ENCODE results near the gene ADCK2. TPM values are rescaled to one million over a fixed set of nuclear protein-coding genes. Genes with fewer than 3 reads are reported as not detected.
"Not testable (repeated sequence)": the region's sequence is repeated elsewhere in the genome, so short reads cannot be mapped to it uniquely, and the experiment has no call there.

The ADCK2 gene
- total and polyA plus RNA-seq, 9 of the 15 experiments (the other 6 are each of a cell fraction or from before 2014, with no cell fraction given), result 0.08 to 14.3 (median 9.7) TPM

DNA sequence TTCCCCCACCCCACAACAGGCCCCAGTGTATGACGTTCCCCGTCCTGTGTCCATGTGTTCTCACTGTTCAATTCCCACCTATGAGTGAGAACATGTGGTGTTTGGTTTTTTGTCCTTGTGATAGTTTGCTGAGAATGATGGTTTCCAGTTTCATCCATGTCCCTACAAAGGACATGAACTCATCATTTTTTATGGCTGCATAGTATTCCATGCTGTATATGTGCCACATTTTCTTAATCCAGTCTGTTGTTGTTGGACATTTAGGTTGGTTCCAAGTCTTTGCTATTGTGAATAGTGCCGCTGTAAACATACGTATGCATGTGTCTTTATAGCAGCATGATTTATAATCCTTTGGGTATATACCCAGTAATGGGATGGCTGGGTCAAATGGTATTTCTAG is 36.0 kb downstream of the ADCK2 start:
- H3K4me1 ChIP-seq (replicated peaks in 1 of 2; ENCODE audit: control insufficient read depth in 2 of 2, insufficient read depth in 2 of 2, low read length in 2 of 2); intact Hi-C loops (cut with micrococcal nuclease); H4K20me1 ChIP-seq (replicated peaks; ENCODE audit: control insufficient read depth, insufficient read depth, low read length); H3K4me2 ChIP-seq (ENCODE audit: insufficient read depth, low read length); H3K9me1 ChIP-seq (ENCODE audit: control insufficient read depth, insufficient read depth, low read length); H3K79me2 ChIP-seq (ENCODE audit: control insufficient read depth, insufficient read depth, low read length); H3K27ac ChIP-seq (ENCODE audit: extremely low read depth, low read depth, low read length); H3K4me3 ChIP-seq; BruUV-seq (replicated peaks); H3K27me3 ChIP-seq (ENCODE audit: control insufficient read depth in 2 of 2, insufficient read depth in 2 of 2, low read length in 2 of 2); H3K9ac ChIP-seq (ENCODE audit: insufficient read depth in 1 of 2, low read depth in 2 of 2, low read length in 2 of 2); DNase-seq (ENCODE audit: extremely low read depth in 1 of 4, low spot score in 3 of 4); in situ Hi-C loops (cut with MboI); CTCF ChIA-PET (ENCODE audit: low intra/inter-chr PET ratio); FAIRE-seq; H2AFZ ChIP-seq (ENCODE audit: low read depth, low read length); ATAC-seq; H3K9me3 ChIP-seq (replicated peaks; ENCODE audit: control insufficient read depth, insufficient read depth, low read depth, low read length): not testable (repeated sequence)
- peaks cover 28% of the 10 kb centered on the region for H3K36me3 ChIP-seq (ENCODE audit: control insufficient read depth, insufficient read depth, low read length)
- POLR2A ChIA-PET, result interaction anchor here (0.6 kb wide), 1 partner anchor 26 kb away, joined by 4 read pairs; no protein-coding TSS in a partner anchor
- peak; percentile 35 for TF ChIP-seq ZNF146 (CRISPR knock-in tag; IDR thresholded peaks at IDR 0.05; ENCODE audit: unreplicated experiment)
- peak; percentile 32 to 61; a peak in 3 of 4 replicates for TF ChIP-seq KDM1A (IDR thresholded peaks at IDR 0.05)
- TF ChIP-seq SMARCA5 (IDR thresholded peaks at IDR 0.05), result 0 out of 2 replicates have a peak, but pooled peaks have one; percentile 37
- 0 out of 2 replicates have a peak, but pooled peaks have one; percentile 37 for TF ChIP-seq HDAC2 (IDR thresholded peaks at IDR 0.05)
- peak; percentile 56; the same call in 1 of the 2 replicates for TF ChIP-seq BCOR (IDR thresholded peaks at IDR 0.05)
- WGBS (ENCODE audit: insufficient coverage, low coverage, missing lambda C conversion rate), result 94% methylated on average over 4 of the region's 4 CpGs

DNA sequence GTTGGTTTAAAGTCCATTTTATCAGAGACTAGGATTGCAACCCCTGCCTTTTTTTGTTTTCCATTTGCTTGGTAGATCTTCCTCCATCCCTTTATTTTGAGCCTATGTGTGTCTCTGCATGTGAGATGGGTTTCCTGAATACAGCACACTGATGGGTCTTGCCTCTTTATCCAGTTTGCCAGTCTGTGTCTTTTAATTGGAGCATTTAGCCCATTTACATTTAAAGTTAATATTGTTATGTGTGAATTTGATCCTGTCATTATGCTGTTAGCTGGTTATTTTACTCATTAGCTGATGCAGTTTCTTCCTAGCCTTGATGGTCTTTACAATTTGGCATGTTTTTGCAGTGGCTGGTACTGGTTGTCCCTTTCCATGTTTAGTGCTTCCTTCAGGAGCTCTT is 39.6 kb downstream of the ADCK2 start:
- H3K4me3 ChIP-seq; POLR2A ChIA-PET; in situ Hi-C loops (cut with MboI); BruUV-seq (replicated peaks); intact Hi-C loops (cut with micrococcal nuclease); H3K4me1 ChIP-seq (replicated peaks in 1 of 2; ENCODE audit: control insufficient read depth in 2 of 2, insufficient read depth in 2 of 2, low read length in 2 of 2); H3K9ac ChIP-seq (ENCODE audit: insufficient read depth in 1 of 2, low read depth in 2 of 2, low read length in 2 of 2); ATAC-seq; H3K79me2 ChIP-seq (ENCODE audit: control insufficient read depth, insufficient read depth, low read length); CTCF ChIA-PET (ENCODE audit: low intra/inter-chr PET ratio); H4K20me1 ChIP-seq (replicated peaks; ENCODE audit: control insufficient read depth, insufficient read depth, low read length); H3K4me2 ChIP-seq (ENCODE audit: insufficient read depth, low read length); H2AFZ ChIP-seq (ENCODE audit: low read depth, low read length); H3K9me1 ChIP-seq (ENCODE audit: control insufficient read depth, insufficient read depth, low read length); H3K9me3 ChIP-seq (replicated peaks; ENCODE audit: control insufficient read depth, insufficient read depth, low read depth, low read length); FAIRE-seq; H3K27ac ChIP-seq (ENCODE audit: extremely low read depth, low read depth, low read length); H3K27me3 ChIP-seq (ENCODE audit: control insufficient read depth in 2 of 2, insufficient read depth in 2 of 2, low read length in 2 of 2); DNase-seq (ENCODE audit: extremely low read depth in 1 of 4, low spot score in 3 of 4); H3K36me3 ChIP-seq (ENCODE audit: control insufficient read depth, insufficient read depth, low read length): not testable (repeated sequence)
- TF ChIP-seq ZNF507 (tag; conservative IDR thresholded peaks at IDR 0.05), result peak; percentile 96
- peak; percentile 60; the same call in 1 of the 2 replicates for TF ChIP-seq ZNF354B (CRISPR knock-in tag; IDR thresholded peaks at IDR 0.05)
